ENCODE results near the gene KREMEN2. TPM values are rescaled to one million over a fixed set of nuclear protein-coding genes. Genes with fewer than 3 reads are reported as not detected.

The KREMEN2 gene
- total and polyA plus RNA-seq, 4 donors, result 0.06 to 0.15 (median 0.14) TPM; not detected in 1

- no peaks in the 10 kb centered on the region for H3K27me3 ChIP-seq (ENCODE audit: control insufficient read depth in 3 of 3, insufficient read depth in 3 of 3, low read length in 2 of 3)
- H3K4me1 ChIP-seq (ENCODE audit: control insufficient read depth in 5 of 5, insufficient read depth in 5 of 5, low read length in 5 of 5), result peaks cover 0 to 41% (median 5%) of the 10 kb centered on the region in 5 donors
- TF ChIP-seq CTCF (IDR thresholded peaks at IDR 0.05; ENCODE audit: control extremely low read depth, extremely low read depth), result no peak
- DNase-seq (no peak), ATAC-seq (ENCODE audit: insufficient read depth, low FRiP score) (no peak)
- H3K36me3 ChIP-seq (ENCODE audit: control insufficient read depth in 4 of 4, insufficient read depth in 4 of 4, low read length in 4 of 4), result no peaks in the 10 kb centered on the region
- H3K4me3 ChIP-seq, result no peak overlapping the region
- H3K9me3 ChIP-seq (ENCODE audit: control insufficient read depth in 4 of 4, insufficient read depth in 3 of 4, low read length in 3 of 4), result no peaks in the 10 kb centered on the region
- H3K9ac ChIP-seq (ENCODE audit: insufficient read depth in 1 of 2, low read length in 2 of 2), result no peak overlapping the region
- H3K27ac ChIP-seq (ENCODE audit: low read depth in 1 of 2, low read length in 1 of 2), result no peak overlapping the region
- WGBS, 2 donors, result 93 to 96% methylated on average over 7 of the region's 7 CpGs
These were observed 12.1 kb downstream of the KREMEN2 start for GRCh38 chr16:2976201-2976600.

- Histone ChIP-seq H3K36me3 (ENCODE audit: control insufficient read depth in 4 of 4, insufficient read depth in 4 of 4, low read length in 4 of 4) (no peaks in the 10 kb centered on the region), H3K4me1 (ENCODE audit: control insufficient read depth in 5 of 5, insufficient read depth in 5 of 5, low read length in 5 of 5) (peaks cover 0 to 45% (median 5%) of the 10 kb centered on the region in 5 donors), H3K9me3 (ENCODE audit: control insufficient read depth in 4 of 4, insufficient read depth in 3 of 4, low read length in 3 of 4) (no peaks in the 10 kb centered on the region), H3K27me3 (ENCODE audit: control insufficient read depth in 3 of 3, insufficient read depth in 3 of 3, low read length in 2 of 3) (no peaks in the 10 kb centered on the region), H3K9ac (ENCODE audit: insufficient read depth in 1 of 2, low read length in 2 of 2) (no peak overlapping the region), H3K27ac (ENCODE audit: low read depth in 1 of 2, low read length in 1 of 2) (no peak overlapping the region), H3K4me3 (no peak overlapping the region)
- ATAC-seq (ENCODE audit: insufficient read depth, low FRiP score) (no peak), DNase-seq (no peak)
- TF ChIP-seq CTCF (IDR thresholded peaks at IDR 0.05; ENCODE audit: control extremely low read depth, extremely low read depth), result no peak
- WGBS, 2 donors, result 95% methylated on average over 15 of the region's 15 CpGs
These were observed 12.6 kb downstream of the KREMEN2 start for GRCh38 chr16:2976673-2977072.

- no peak overlapping the region for H3K4me3 ChIP-seq
- no peaks in the 10 kb centered on the region for H3K27me3 ChIP-seq (ENCODE audit: control insufficient read depth in 3 of 3, insufficient read depth in 3 of 3, low read length in 2 of 3)
- no peaks in the 10 kb centered on the region for H3K36me3 ChIP-seq (ENCODE audit: control insufficient read depth in 4 of 4, insufficient read depth in 4 of 4, low read length in 4 of 4)
- no peak for TF ChIP-seq CTCF (IDR thresholded peaks at IDR 0.05; ENCODE audit: control extremely low read depth, extremely low read depth)
- peak in 2 of 3 donors; percentile 54 to 77 for DNase-seq
- H3K9me3 ChIP-seq (ENCODE audit: control insufficient read depth in 4 of 4, insufficient read depth in 3 of 4, low read length in 3 of 4), result no peaks in the 10 kb centered on the region
- ATAC-seq (ENCODE audit: insufficient read depth, low FRiP score), result no peak
- WGBS, 2 donors, result 70 to 81% methylated on average over 6 of the region's 6 CpGs
- no peak overlapping the region for H3K9ac ChIP-seq (ENCODE audit: insufficient read depth in 1 of 2, low read length in 2 of 2)
- H3K4me1 ChIP-seq (ENCODE audit: control insufficient read depth in 5 of 5, insufficient read depth in 5 of 5, low read length in 5 of 5), result peaks cover 0 to 41% (median 5%) of the 10 kb centered on the region in 5 donors
- H3K27ac ChIP-seq (ENCODE audit: low read depth in 1 of 2, low read length in 1 of 2), result no peak overlapping the region
These were observed 13.4 kb downstream of the KREMEN2 start for GRCh38 chr16:2977440-2977839.

GRCh38 chr16:2979669-2980226, 15.7 kb downstream of the KREMEN2 start:
- Histone ChIP-seq H3K4me3 (peak overlapping the region; percentile 42), H3K27me3 (ENCODE audit: control insufficient read depth in 3 of 3, insufficient read depth in 3 of 3, low read length in 2 of 3) (no peaks in the 10 kb centered on the region), H3K27ac (ENCODE audit: low read depth in 1 of 2, low read length in 1 of 2) (no peak overlapping the region), H3K9me3 (ENCODE audit: control insufficient read depth in 4 of 4, insufficient read depth in 3 of 4, low read length in 3 of 4) (no peaks in the 10 kb centered on the region), H3K9ac (ENCODE audit: insufficient read depth in 1 of 2, low read length in 2 of 2) (no peak overlapping the region), H3K36me3 (ENCODE audit: control insufficient read depth in 4 of 4, insufficient read depth in 4 of 4, low read length in 4 of 4) (no peaks in the 10 kb centered on the region), H3K4me1 (ENCODE audit: control insufficient read depth in 5 of 5, insufficient read depth in 5 of 5, low read length in 5 of 5) (peaks cover 0 to 24% (median 7%) of the 10 kb centered on the region in 5 donors)
- WGBS, 2 donors, result 6 to 9% methylated on average over 36 to 43 of the region's 43 CpGs
- TF ChIP-seq CTCF (IDR thresholded peaks at IDR 0.05; ENCODE audit: control extremely low read depth, extremely low read depth), result no peak
- ATAC-seq (ENCODE audit: insufficient read depth, low FRiP score), result no peak
- DNase-seq, result no peak
